CD4-positive, alpha-beta T cell treated with Interleukin-1 beta for 1 hour (primary cell): Measurements from ENCODE around the gene FOLR3.
"Not testable (repeated sequence)": the region's sequence is repeated elsewhere in the genome, so short reads cannot be mapped to it uniquely, and the experiment has no call there.

ENCODE experiments used
- DNase-seq, 2 donors: peaks; one replicate each; pipeline ENCODE4 v3.0.0-alpha.2; 2020 to 2022

Gene FOLR3

GRCh38 chr11:72169046-72169555 is 33.6 kb downstream of the FOLR3 start:
- DNase-seq: not testable (repeated sequence)

- not testable (repeated sequence) for DNase-seq
These were observed 34.2 kb downstream of the FOLR3 start for GRCh38 chr11:72169754-72170153.

- DNase-seq: not testable (repeated sequence)
These were observed 36.5 kb downstream of the FOLR3 start for GRCh38 chr11:72172043-72172442.

GRCh38 chr11:72173291-72173690 is 37.8 kb downstream of the FOLR3 start:
- DNase-seq: no peak

- DNase-seq: no peak
These were observed 39.0 kb downstream of the FOLR3 start for GRCh38 chr11:72174302-72175070.

GRCh38 chr11:72177656-72178055 is 42.1 kb downstream of the FOLR3 start:
- DNase-seq: no peak

- no peak for DNase-seq
These were observed 43.7 kb downstream of the FOLR3 start for GRCh38 chr11:72179049-72179803.

GRCh38 chr11:72179804-72180396 is 44.4 kb downstream of the FOLR3 start:
- DNase-seq: no peak

GRCh38 chr11:72180892-72181552 is 45.5 kb downstream of the FOLR3 start:
- not testable (repeated sequence) for DNase-seq

- DNase-seq: not testable (repeated sequence)
These were observed 46.0 kb downstream of the FOLR3 start for GRCh38 chr11:72181553-72181958.

GRCh38 chr11:72188267-72188666 is 52.7 kb downstream of the FOLR3 start:
- DNase-seq: no peak
